ENCODE data around the gene FBXL15.
A peak's percentile ranks its signal among the peaks of the same experiment; 100 is the strongest.

The FBXL15 gene

DNA sequence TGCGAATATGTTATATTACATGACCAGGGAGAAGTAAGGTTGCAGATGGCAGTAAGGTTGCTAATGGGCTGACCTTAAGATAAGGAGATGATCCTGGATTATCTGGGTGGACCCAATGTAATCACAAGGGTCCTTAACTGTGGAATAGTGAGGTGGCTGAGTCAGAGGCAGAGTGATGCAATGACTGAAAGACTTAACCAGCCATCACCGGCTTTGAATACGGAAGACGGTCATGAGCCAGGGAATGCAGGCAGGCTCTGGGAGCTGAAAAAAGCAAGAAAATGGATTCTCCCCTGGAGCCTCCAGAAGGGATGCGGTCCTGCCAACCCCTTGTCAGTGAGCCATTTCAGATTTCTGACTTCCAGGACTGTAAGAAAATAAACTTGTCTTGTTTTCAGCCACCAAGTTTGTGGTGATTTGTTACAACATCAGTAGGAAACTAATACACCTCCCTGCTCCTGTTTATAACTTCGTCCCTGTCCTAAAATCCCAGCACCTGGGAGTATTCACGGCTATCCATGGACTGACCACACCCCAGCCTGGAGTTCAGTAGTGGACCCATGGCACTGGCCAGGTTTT lies 35.3 kb downstream of the FBXL15 start:
- no peak overlapping the region for H3K4me3 ChIP-seq (ENCODE audit: low read depth, low read length)
- TF ChIP-seq, protein P1, sequence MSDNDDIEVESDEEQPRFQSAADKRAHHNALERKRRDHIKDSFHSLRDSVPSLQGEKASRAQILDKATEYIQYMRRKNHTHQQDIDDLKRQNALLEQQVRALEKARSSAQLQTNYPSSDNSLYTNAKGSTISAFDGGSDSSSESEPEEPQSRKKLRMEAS (IDR thresholded peaks at IDR 0.05; ENCODE audit: low read depth, low read length), result no peak
- TF ChIP-seq POLR2A (IDR thresholded peaks at IDR 0.05; ENCODE audit: extremely low read depth, insufficient read length), result no peak
- TF ChIP-seq, protein P2, sequence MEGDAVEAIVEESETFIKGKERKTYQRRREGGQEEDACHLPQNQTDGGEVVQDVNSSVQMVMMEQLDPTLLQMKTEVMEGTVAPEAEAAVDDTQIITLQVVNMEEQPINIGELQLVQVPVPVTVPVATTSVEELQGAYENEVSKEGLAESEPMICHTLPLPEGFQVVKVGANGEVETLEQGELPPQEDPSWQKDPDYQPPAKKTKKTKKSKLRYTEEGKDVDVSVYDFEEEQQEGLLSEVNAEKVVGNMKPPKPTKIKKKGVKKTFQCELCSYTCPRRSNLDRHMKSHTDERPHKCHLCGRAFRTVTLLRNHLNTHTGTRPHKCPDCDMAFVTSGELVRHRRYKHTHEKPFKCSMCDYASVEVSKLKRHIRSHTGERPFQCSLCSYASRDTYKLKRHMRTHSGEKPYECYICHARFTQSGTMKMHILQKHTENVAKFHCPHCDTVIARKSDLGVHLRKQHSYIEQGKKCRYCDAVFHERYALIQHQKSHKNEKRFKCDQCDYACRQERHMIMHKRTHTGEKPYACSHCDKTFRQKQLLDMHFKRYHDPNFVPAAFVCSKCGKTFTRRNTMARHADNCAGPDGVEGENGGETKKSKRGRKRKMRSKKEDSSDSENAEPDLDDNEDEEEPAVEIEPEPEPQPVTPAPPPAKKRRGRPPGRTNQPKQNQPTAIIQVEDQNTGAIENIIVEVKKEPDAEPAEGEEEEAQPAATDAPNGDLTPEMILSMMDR (IDR thresholded peaks at IDR 0.05; ENCODE audit: low read depth, low read length), result no peak
- peak; percentile 57 for DNase-seq (ENCODE audit: low read depth)

DNA sequence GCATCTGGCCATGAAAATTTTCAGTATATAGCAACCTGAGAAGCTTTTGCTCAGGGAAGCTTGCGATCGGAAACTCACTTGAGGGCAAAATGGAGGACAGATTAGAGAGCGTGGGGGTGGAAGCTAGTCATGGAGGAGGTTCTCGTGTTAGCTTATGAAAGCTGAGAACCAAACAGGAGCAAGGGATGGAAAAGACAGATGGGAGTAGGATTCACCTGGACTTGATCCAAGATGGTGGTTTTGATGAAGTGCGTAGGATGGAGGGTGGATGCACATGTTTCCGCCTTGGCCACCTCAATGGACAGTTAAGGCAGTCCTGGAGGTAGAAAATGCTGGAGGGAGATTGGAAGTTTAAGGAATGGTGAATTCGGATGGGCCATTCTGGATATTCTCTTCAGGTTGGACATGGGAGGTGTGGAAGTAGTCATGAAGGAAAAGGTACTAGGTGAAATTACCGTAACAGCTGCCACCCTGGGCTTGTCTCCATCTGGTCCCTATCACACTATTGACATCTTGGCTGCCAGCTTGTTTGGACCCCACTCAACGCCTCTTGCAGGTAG lies 37.0 kb downstream of the FBXL15 start:
- no peak overlapping the region for H3K4me3 ChIP-seq (ENCODE audit: low read depth, low read length)
- no peak for DNase-seq (ENCODE audit: low read depth)
- TF ChIP-seq, protein P1 (IDR thresholded peaks at IDR 0.05; ENCODE audit: low read depth, low read length), result no peak
- TF ChIP-seq, protein P2 (IDR thresholded peaks at IDR 0.05; ENCODE audit: low read depth, low read length), result no peak
- TF ChIP-seq MYC (IDR thresholded peaks at IDR 0.05; ENCODE audit: low read depth, low read length), result no peak
- TF ChIP-seq POLR2A (IDR thresholded peaks at IDR 0.05; ENCODE audit: extremely low read depth, insufficient read length), result no peak

DNA sequence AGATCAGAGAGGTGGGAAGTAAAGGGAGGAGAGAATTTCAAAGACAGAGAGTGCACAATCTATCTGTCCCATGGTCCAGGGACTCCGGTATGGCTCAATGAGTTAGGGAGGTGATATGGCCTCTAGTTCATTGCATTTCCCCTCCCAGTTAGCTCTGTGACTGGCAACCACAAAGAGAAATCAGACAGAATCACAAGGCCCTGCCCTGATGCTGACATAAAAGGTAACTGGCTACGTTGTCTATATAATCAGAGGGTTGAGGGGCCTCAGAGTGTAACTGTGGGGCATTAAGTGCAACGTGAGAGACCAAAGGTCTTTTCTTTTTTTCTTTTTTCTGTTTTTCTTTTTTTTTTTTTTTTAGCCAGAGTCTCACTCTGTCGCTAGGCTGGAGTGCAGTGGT lies 38.0 kb downstream of the FBXL15 start:
- DNase-seq (ENCODE audit: low read depth), result no peak
- TF ChIP-seq POLR2A (IDR thresholded peaks at IDR 0.05; ENCODE audit: extremely low read depth, insufficient read length) (no peak), MYC (IDR thresholded peaks at IDR 0.05; ENCODE audit: low read depth, low read length) (no peak)
- TF ChIP-seq, protein P2 (IDR thresholded peaks at IDR 0.05; ENCODE audit: low read depth, low read length), result no peak
- TF ChIP-seq, protein P1 (IDR thresholded peaks at IDR 0.05; ENCODE audit: low read depth, low read length), result no peak
- H3K4me3 ChIP-seq (ENCODE audit: low read depth, low read length), result no peak overlapping the region

DNA sequence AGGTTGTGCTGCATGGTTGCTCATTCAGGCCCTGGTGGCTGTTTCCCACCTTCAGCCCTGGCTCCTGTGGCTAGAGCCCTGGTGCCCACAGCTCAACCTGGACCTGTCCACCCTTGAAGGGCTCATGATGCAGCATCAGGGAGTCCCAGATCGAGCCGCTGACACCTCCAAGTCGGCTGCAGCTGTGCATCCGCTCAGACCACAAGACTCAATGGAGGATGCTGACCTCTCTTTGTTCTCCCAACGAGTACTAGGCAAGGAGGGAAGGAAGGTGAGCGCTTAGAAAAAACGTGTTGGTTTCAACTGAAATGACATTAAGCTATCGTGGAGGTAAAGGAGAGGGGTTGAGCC lies 40.2 kb downstream of the FBXL15 start:
- no peak for TF ChIP-seq POLR2A (IDR thresholded peaks at IDR 0.05; ENCODE audit: extremely low read depth, insufficient read length)
- TF ChIP-seq, protein P1 (IDR thresholded peaks at IDR 0.05; ENCODE audit: low read depth, low read length), result no peak
- peak overlapping the region; percentile 42 for H3K4me3 ChIP-seq (ENCODE audit: low read depth, low read length)
- no peak for DNase-seq (ENCODE audit: low read depth)

DNA sequence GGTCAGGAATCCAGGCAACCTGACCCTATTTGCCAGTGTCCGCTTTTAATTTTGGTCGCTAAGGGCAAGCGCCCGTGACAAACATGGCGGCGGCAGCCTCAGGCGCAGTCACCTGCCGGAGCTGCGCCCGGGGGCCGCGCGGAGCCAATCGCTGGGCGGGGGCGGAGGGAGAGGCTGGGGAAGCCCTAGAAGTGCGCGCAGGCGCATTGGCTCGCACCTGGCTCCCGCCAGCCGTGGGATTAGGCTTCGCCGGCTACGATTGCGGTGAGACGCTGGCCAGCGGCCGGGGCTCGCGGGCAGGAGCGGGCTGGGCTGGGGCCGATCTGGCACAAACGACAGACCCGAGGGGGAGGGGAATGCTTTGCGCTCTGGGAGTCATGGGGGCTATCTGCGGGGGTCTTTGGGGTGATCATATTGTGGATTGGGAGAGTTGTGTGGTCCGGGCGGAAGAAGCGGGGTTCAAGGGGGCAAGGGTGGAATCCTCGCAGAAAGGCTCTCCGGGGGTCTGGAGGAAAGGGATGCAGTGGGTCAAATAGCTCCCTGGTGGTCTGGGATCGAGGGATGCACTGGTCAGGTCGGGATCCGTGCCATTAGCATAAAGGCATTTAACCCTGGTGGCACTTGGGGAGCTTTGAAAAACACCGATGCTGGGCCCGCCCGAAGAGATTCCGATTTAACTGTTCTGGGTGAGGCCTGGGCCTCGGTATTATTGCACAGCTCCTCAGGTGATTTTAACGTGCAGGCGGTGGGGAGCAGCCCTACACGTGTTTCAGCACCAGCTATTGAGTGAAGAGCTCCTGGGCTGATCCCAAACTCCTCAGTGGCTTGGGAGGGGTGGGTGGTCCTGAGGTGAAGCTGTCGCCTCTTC lies 40.8 kb downstream of the FBXL15 start:
- no peak for TF ChIP-seq POLR2A (IDR thresholded peaks at IDR 0.05; ENCODE audit: extremely low read depth, insufficient read length)
- no peak; the same call in 1 of the 2 replicates for TF ChIP-seq MYC (IDR thresholded peaks at IDR 0.05; ENCODE audit: low read depth, low read length)
- TF ChIP-seq, protein P2 (IDR thresholded peaks at IDR 0.05; ENCODE audit: low read depth, low read length), result no peak
- TF ChIP-seq, protein P1 (IDR thresholded peaks at IDR 0.05; ENCODE audit: low read depth, low read length), result peak; percentile 62
- DNase-seq (ENCODE audit: low read depth), result peak; percentile 90
- peak overlapping the region; percentile 42 for H3K4me3 ChIP-seq (ENCODE audit: low read depth, low read length)

Data from NB4 (cell line).